ENCODE results near the gene CNGA1. TPM values are rescaled to one million over a fixed set of nuclear protein-coding genes. Genes with fewer than 3 reads are reported as not detected.

CNGA1 gene
- total RNA-seq, 1 donor from 2014 or later: 0.53 TPM

DNA sequence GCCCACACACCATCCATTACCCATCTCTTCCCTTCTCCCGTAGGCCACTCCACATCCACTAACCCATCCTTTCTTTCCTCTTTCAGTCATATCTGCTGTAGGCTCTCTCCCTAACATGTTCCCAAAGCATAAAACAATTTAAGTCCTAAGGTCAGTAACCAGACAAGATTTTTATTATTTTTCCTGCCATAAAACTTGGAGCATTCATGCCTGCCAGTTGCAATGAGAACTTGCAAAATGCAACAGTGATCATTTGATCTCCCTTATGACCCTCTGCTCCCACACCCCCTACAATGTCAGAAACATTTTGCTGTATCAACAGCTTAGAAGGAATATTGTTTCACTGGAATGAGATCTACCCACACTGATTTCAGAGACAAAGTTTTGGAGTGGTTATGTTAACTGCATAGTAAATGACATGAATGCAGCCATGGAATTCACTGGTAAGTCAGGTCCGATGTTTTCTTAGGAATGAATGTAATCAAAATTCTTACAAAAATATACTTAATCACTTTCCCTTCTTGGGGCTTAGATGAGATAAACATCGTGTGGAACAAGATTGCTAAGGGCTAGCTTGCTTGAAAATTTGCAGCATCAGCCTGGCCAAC lies 5.8 kb upstream of the CNGA1 start:
- ATAC-seq (no peak), DNase-seq (no peak)
- Histone ChIP-seq H3K4me1 (peaks cover 3% of the 10 kb centered on the region), H3K36me3 (no peaks in the 10 kb centered on the region), H3K27me3 (ENCODE audit: low read depth) (peaks cover 2% of the 10 kb centered on the region), H3K9me3 (no peaks in the 10 kb centered on the region), H3K27ac (no peak overlapping the region), H3K4me3 (no peak overlapping the region)
- intact Hi-C loops (cut with DNase I): no loop called here
- TF ChIP-seq, protein P1, sequence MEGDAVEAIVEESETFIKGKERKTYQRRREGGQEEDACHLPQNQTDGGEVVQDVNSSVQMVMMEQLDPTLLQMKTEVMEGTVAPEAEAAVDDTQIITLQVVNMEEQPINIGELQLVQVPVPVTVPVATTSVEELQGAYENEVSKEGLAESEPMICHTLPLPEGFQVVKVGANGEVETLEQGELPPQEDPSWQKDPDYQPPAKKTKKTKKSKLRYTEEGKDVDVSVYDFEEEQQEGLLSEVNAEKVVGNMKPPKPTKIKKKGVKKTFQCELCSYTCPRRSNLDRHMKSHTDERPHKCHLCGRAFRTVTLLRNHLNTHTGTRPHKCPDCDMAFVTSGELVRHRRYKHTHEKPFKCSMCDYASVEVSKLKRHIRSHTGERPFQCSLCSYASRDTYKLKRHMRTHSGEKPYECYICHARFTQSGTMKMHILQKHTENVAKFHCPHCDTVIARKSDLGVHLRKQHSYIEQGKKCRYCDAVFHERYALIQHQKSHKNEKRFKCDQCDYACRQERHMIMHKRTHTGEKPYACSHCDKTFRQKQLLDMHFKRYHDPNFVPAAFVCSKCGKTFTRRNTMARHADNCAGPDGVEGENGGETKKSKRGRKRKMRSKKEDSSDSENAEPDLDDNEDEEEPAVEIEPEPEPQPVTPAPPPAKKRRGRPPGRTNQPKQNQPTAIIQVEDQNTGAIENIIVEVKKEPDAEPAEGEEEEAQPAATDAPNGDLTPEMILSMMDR (IDR thresholded peaks at IDR 0.05): no peak

DNA sequence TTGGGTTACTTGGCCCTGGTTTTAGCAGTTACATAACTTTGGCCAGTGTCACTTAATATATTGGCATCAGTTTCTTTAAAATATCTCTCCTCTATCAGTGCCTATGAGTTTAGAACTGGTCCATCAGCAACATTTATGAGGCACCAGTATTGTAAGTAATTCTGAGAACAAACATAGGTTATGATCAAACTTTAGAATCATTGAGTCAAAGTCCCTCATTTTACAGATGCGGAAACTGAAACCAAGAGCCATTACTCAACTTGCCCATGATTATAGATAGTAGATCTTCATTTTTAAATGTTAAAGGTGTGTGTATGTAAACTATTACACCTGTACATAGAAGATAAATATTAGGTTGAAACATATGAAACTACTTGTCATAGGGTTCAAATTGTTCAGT lies 4.6 kb upstream of the CNGA1 start:
- intact Hi-C loops (cut with DNase I): no loop called here
- DNase-seq: no peak
- Histone ChIP-seq H3K36me3 (no peaks in the 10 kb centered on the region), H3K4me1 (peaks cover 15% of the 10 kb centered on the region), H3K27ac (no peak overlapping the region), H3K9me3 (no peaks in the 10 kb centered on the region), H3K27me3 (ENCODE audit: low read depth) (peaks cover 13% of the 10 kb centered on the region), H3K4me3 (no peak overlapping the region)
- TF ChIP-seq, protein P1 (IDR thresholded peaks at IDR 0.05): no peak
- no peak for ATAC-seq

DNA sequence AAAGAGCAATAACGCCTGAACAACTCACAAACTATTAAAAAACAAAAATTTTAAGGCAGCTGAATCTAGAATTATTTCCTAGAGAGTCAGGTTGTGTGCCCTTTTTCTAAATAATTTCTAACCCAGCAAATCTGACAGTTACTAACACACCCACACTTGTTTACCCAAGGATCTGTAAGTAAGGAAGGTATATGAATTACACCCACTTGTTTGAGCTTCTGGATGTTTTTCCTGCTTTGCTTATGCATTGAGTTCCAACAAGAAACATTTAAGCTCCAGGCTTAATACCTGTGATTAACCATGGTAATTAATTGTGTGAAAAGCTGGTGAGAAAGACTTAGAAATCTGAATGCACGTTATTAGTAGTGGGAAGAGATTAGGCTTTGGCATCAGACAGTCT lies 1.6 kb upstream of the CNGA1 start:
- TF ChIP-seq, protein P1 (IDR thresholded peaks at IDR 0.05): no peak
- intact Hi-C loops (cut with DNase I): no loop called here
- DNase-seq: no peak
- no peak for ATAC-seq
- Histone ChIP-seq H3K27me3 (ENCODE audit: low read depth) (peaks cover 18% of the 10 kb centered on the region), H3K27ac (no peak overlapping the region), H3K36me3 (no peaks in the 10 kb centered on the region), H3K4me1 (peaks cover 19% of the 10 kb centered on the region), H3K9me3 (no peaks in the 10 kb centered on the region), H3K4me3 (no peak overlapping the region)

DNA sequence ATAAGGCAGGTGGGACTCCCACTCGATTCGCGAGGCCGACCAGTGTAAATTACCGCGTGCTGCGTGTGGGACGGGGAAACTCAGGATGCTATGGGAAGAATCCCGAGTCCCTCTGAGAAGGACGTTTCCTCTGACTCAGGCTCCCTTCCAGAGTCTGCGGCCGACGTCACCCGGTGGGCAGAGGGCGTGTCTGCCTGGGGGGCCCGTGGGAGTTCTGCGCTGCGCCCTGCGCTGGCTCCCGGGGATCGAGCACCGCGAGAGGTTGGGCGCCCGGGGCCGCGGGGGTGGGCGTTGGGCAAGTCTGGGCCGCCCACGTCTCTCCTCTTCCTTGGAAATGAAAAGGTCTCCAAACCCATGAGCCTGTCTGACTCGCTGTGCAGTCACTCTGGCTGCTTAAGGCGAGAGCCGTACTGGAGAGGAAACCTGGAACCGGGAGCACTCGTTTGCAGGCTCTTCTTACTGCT lies 659 bp upstream of the CNGA1 start:
- ATAC-seq (peak; percentile 68 to 90), DNase-seq (peak; percentile 52)
- no peaks in the 10 kb centered on the region for H3K9me3 ChIP-seq
- intact Hi-C loops (cut with DNase I): no loop called here
- H3K4me3 ChIP-seq: peak overlapping the region; percentile 68
- peaks cover 19% of the 10 kb centered on the region for H3K4me1 ChIP-seq
- H3K27me3 ChIP-seq (ENCODE audit: low read depth): peaks cover 18% of the 10 kb centered on the region
- no peaks in the 10 kb centered on the region for H3K36me3 ChIP-seq
- TF ChIP-seq, protein P1 (IDR thresholded peaks at IDR 0.05): no peak
- no peak overlapping the region for H3K27ac ChIP-seq

DNA sequence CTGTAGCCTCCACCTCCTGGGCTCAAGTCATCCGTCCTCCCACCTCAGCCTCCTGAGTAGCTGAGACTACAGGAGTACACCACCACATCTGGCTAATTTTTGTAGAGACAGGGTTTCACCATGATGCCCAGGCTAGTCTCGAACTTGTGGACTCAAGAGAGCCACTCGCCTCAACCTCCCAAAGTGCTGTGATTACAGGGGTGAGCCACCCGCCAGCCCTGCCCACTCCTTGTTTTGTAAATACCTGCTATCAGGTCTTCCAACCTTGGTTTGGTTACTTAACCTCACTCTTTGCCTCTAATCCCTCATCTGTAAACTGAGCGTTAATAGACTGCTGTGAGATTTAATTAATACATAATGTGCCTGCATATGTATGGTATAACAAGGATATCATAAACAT lies 803 bp downstream of the CNGA1 start:
- H3K9me3 ChIP-seq: no peaks in the 10 kb centered on the region
- H3K36me3 ChIP-seq: no peaks in the 10 kb centered on the region
- peaks cover 18% of the 10 kb centered on the region for H3K27me3 ChIP-seq (ENCODE audit: low read depth)
- no peak for ATAC-seq
- TF ChIP-seq, protein P1 (IDR thresholded peaks at IDR 0.05): no peak
- intact Hi-C loops (cut with DNase I): no loop called here
- no peak for DNase-seq
- peaks cover 19% of the 10 kb centered on the region for H3K4me1 ChIP-seq
- H3K27ac ChIP-seq: no peak overlapping the region
- H3K4me3 ChIP-seq: peak overlapping the region; percentile 68

Data from lower lobe of right lung (tissue), 2 donors.